CD4-positive, CD25-positive, alpha-beta regulatory T cell (primary cell): ENCODE results near the gene SH3TC1. TPM values are rescaled to one million over a fixed set of nuclear protein-coding genes. Genes with fewer than 3 reads are reported as not detected.

Experiments used
- ATAC-seq, 2 donors: fragments of 150-1000 bp; cut with Tn5 transposase; one replicate each; pipeline ENCODE4 v1.10.0; 2021; ENCODE audit warnings: low read depth in 2 of 2, moderate number of reproducible peaks in 2 of 2, moderate library complexity in 1 of 2
- DNase-seq, 3 donors: peaks; one replicate each; pipeline versions ENCODE4 v3.0.0 to v3.0.0-alpha.2; 2012 to 2022; ENCODE audit warnings: mixed read lengths in 1 of 3
- H3K27ac ChIP-seq: one replicate; pipeline ENCODE4 v1.7.0; 2013; ENCODE audit warnings: mild to moderate bottlenecking, low read length; ENCODE audit not compliant: insufficient read depth, poor library complexity, severe bottlenecking
- H3K27me3 ChIP-seq: one replicate; pipeline ENCODE4 v1.7.0; 2013; ENCODE audit warnings: low read length; ENCODE audit not compliant: control insufficient read depth, insufficient read depth
- H3K36me3 ChIP-seq: one replicate; pipeline ENCODE4 v1.7.0; 2013; ENCODE audit warnings: mild to moderate bottlenecking, low read length, moderate library complexity; ENCODE audit not compliant: control insufficient read depth, insufficient read depth
- H3K4me1 ChIP-seq: 2 replicates; pipeline ENCODE4 v1.7.0; 2013; ENCODE audit warnings: mild to moderate bottlenecking, low read length; ENCODE audit not compliant: insufficient read depth, control insufficient read depth, poor library complexity, severe bottlenecking
- H3K4me3 ChIP-seq: one replicate; pipeline ENCODE4 v1.7.0; 2013; ENCODE audit warnings: low read depth, mild to moderate bottlenecking, low read length, moderate library complexity
- H3K9me3 ChIP-seq, 2 experiments: 1 replicate in 1 of 2; 2 replicates in 1 of 2; pipeline ENCODE4 v1.7.0; 2013; ENCODE audit warnings: low read length in 2 of 2, mild to moderate bottlenecking in 1 of 2, moderate library complexity in 1 of 2; ENCODE audit not compliant: control insufficient read depth in 2 of 2
- H3K27ac Mint-ChIP-seq, 3 donors: one replicate each; pipeline ENCODE4 v1.8.0; 2020 to 2022; ENCODE audit warnings: mild to moderate bottlenecking in 3 of 3, mixed read lengths in 3 of 3, moderate library complexity in 2 of 3
- H3K27me3 Mint-ChIP-seq: one replicate; pipeline ENCODE4 v1.8.0; 2022; ENCODE audit warnings: mild to moderate bottlenecking, mixed read lengths
- H3K36me3 Mint-ChIP-seq: one replicate; pipeline ENCODE4 v1.8.0; 2020; ENCODE audit warnings: mixed read lengths
- H3K4me1 Mint-ChIP-seq, 4 donors: one replicate each; pipeline ENCODE4 v1.8.0; 2020 to 2022; ENCODE audit warnings: mixed read lengths in 4 of 4, mild to moderate bottlenecking in 1 of 4
- H3K4me3 Mint-ChIP-seq, 4 donors: one replicate each; pipeline ENCODE4 v1.8.0; 2020 to 2022; ENCODE audit warnings: mild to moderate bottlenecking in 4 of 4, mixed read lengths in 4 of 4, moderate library complexity in 3 of 4
- H3K9me3 Mint-ChIP-seq, 7 donors: one replicate each; pipeline ENCODE4 v1.8.0; 2020 to 2022; ENCODE audit warnings: mixed read lengths in 7 of 7, mild to moderate bottlenecking in 3 of 7, moderate library complexity in 2 of 7
- polyA plus RNA-seq, 4 donors: library from polyadenylated mRNA; unstranded; fragments of 300-500 nt; fragmentation: Illumina TruSeq; gene quantifications; one replicate each; pipeline ENCODE4 v1.2.3, GENCODE V29; 2021
- total RNA-seq: library from RNA; stranded (reverse); gene quantifications from one replicate; pipeline ENCODE4 v1.2.3, GENCODE V29; 2022

Gene SH3TC1
- total and polyA plus RNA-seq, 5 donors from 2014 or later, result 10.6 to 125 (median 15.4) TPM

DNA sequence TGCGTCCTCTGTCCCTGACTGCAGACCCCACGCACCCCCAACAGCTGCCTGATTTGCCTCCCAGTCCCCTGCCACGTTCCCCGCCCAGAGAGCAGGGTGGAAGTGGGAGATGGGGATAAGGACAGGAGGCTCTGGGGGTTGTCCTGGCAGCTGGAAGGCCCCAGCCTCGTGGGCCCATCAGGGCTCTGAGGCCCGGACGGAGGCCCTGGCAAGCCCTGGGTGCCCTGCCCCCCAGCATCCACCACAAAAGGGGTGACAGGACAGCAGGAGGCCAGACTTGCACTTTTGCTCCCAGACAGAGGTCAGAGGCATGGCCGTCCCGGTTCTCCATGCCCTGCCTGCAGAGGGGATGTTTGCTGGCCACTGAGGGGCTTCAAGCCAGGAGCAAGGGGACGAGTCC, 4.7 kb downstream of the SH3TC1 start:
- H3K36me3 Mint-ChIP-seq, result peaks cover 6% of the 10 kb centered on the region

DNA sequence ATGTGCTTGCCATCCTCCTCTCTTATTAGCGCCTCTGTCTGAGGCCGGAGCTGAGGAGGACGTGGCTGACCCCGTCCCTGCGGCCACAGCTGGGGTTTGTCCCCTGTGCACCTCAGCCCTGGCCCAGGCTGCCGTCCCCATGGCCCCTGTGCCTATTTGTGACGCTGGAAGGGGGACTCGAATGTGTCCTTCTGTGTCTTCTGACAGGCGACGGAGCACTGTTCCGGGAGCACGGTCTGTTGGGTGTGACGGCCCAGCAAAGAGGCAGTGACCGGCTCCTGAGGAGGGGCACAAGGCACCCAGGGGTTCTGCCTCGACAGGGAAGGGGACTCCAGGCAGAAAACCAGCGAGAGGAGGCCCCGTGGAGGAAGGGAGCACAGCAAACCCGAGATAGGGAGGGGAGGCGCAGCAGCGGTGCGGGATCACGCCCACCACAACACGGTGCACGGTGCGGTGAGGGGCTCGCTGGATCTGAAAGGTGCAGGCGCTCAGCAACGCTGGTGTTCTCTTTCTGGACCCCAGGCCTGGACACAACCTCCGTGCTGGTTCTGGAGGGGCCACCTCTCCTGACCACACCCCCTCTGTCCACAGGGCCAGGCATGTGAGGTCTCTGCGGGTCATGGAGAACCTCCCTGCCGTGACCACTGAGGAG, 5.6 kb downstream of the SH3TC1 start:
- Histone ChIP-seq H3K4me1 (peaks cover 43% of the 10 kb centered on the region), H3K27ac (no peak overlapping the region), H3K9me3 (no peaks in the 10 kb centered on the region), H3K27me3 (no peaks in the 10 kb centered on the region), H3K4me3 (no peak overlapping the region), H3K36me3 (peaks cover 18% of the 10 kb centered on the region)
- no peaks in the 10 kb centered on the region for H3K9me3 Mint-ChIP-seq
- H3K27ac Mint-ChIP-seq, result peak overlapping the region in 1 of 3 donors; percentile 71
- H3K36me3 Mint-ChIP-seq, result peaks cover 10% of the 10 kb centered on the region
- no peak for ATAC-seq
- no peak for DNase-seq
- H3K27me3 Mint-ChIP-seq, result no peaks in the 10 kb centered on the region
- H3K4me3 Mint-ChIP-seq, result peak overlapping the region in 2 of 4 donors; percentile 28 to 75
- peaks cover 0 to 59% (median 13%) of the 10 kb centered on the region in 4 donors for H3K4me1 Mint-ChIP-seq

More for the DNA sequence above, 4.7 kb downstream of the SH3TC1 start:
- ATAC-seq (no peak), DNase-seq (no peak)
- Mint-ChIP-seq H3K27me3 (no peaks in the 10 kb centered on the region), H3K9me3 (peaks cover 0 to 2% (median 0%) of the 10 kb centered on the region in 7 donors), H3K4me1 (peaks cover 0 to 62% (median 13%) of the 10 kb centered on the region in 4 donors), H3K27ac (no peak overlapping the region), H3K4me3 (peak overlapping the region in 2 of 4 donors; percentile 13 to 75)
- H3K9me3 ChIP-seq, result no peaks in the 10 kb centered on the region
- peaks cover 16% of the 10 kb centered on the region for H3K36me3 ChIP-seq
- no peak overlapping the region for H3K4me3 ChIP-seq
- H3K27ac ChIP-seq, result no peak overlapping the region
- H3K4me1 ChIP-seq, result peaks cover 50% of the 10 kb centered on the region
- no peaks in the 10 kb centered on the region for H3K27me3 ChIP-seq

DNA sequence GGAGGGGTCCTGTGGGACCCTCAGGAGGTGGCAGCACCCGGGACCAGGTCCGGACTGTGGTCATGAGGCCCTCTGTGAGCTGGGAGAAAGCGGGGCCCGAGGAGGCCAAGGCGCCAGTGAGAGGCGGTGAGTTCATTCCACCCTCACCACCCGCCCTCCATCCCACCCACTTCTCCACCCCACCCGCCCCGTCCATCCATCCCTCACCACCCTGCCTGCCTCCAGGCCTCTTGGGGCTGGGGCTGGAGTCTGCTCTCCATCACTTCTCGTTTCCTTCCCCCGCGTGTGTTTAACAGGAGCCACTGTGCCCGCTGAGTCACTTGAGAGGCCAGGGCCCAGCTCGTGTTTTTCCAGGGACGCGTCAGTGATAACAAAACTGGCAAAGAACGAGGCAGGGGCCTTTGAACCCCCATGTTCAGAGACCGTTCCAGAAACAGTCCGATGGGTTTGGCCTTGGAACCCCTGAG, 6.2 kb downstream of the SH3TC1 start:
- Mint-ChIP-seq H3K4me3 (no peak overlapping the region), H3K36me3 (peaks cover 10% of the 10 kb centered on the region), H3K4me1 (peaks cover 0 to 55% (median 13%) of the 10 kb centered on the region in 4 donors), H3K27ac (no peak overlapping the region), H3K9me3 (no peaks in the 10 kb centered on the region), H3K27me3 (no peaks in the 10 kb centered on the region)
- DNase-seq, result no peak
- Histone ChIP-seq H3K4me3 (no peak overlapping the region), H3K27me3 (no peaks in the 10 kb centered on the region), H3K36me3 (peaks cover 21% of the 10 kb centered on the region), H3K4me1 (peaks cover 37% of the 10 kb centered on the region), H3K9me3 (no peaks in the 10 kb centered on the region), H3K27ac (no peak overlapping the region)
- ATAC-seq, result no peak

GRCh38 chr4:8205749-8206611, 6.9 kb downstream of the SH3TC1 start:
- Mint-ChIP-seq H3K4me1 (peaks cover 0 to 48% (median 11%) of the 10 kb centered on the region in 4 donors), H3K27ac (no peak overlapping the region), H3K36me3 (peaks cover 10% of the 10 kb centered on the region), H3K4me3 (no peak overlapping the region), H3K27me3 (no peaks in the 10 kb centered on the region), H3K9me3 (no peaks in the 10 kb centered on the region)
- DNase-seq (no peak), ATAC-seq (no peak)
- Histone ChIP-seq H3K9me3 (no peaks in the 10 kb centered on the region), H3K27me3 (no peaks in the 10 kb centered on the region), H3K4me3 (no peak overlapping the region), H3K27ac (no peak overlapping the region), H3K4me1 (peaks cover 32% of the 10 kb centered on the region), H3K36me3 (peaks cover 21% of the 10 kb centered on the region)

- DNase-seq (no peak), ATAC-seq (no peak)
- Mint-ChIP-seq H3K27me3 (no peaks in the 10 kb centered on the region), H3K9me3 (no peaks in the 10 kb centered on the region), H3K36me3 (peaks cover 10% of the 10 kb centered on the region), H3K4me1 (peaks cover 0 to 36% (median 5%) of the 10 kb centered on the region in 4 donors), H3K4me3 (no peak overlapping the region), H3K27ac (peak overlapping the region in 2 of 3 donors; percentile 6 to 38)
- Histone ChIP-seq H3K4me1 (peaks cover 19% of the 10 kb centered on the region), H3K9me3 (no peaks in the 10 kb centered on the region), H3K27ac (no peak overlapping the region), H3K36me3 (peaks cover 23% of the 10 kb centered on the region), H3K27me3 (no peaks in the 10 kb centered on the region), H3K4me3 (no peak overlapping the region)
Measured at GRCh38 chr4:8207314-8207713, 8.2 kb downstream of the SH3TC1 start.

- peaks cover 13% of the 10 kb centered on the region for H3K36me3 Mint-ChIP-seq
- H3K9me3 ChIP-seq, result no peaks in the 10 kb centered on the region
- peaks cover 0 to 23% (median 3%) of the 10 kb centered on the region in 4 donors for H3K4me1 Mint-ChIP-seq
- no peak overlapping the region for H3K27ac ChIP-seq
- no peak overlapping the region for H3K4me3 Mint-ChIP-seq
- H3K27me3 Mint-ChIP-seq, result no peaks in the 10 kb centered on the region
- H3K4me1 ChIP-seq, result peaks cover 9% of the 10 kb centered on the region
- no peaks in the 10 kb centered on the region for H3K27me3 ChIP-seq
- H3K36me3 ChIP-seq, result peaks cover 32% of the 10 kb centered on the region
- H3K4me3 ChIP-seq, result no peak overlapping the region
- DNase-seq (no peak), ATAC-seq (no peak)
- H3K9me3 Mint-ChIP-seq, result no peaks in the 10 kb centered on the region
- H3K27ac Mint-ChIP-seq, result peak overlapping the region in 1 of 3 donors; percentile 80
Measured at GRCh38 chr4:8208565-8208964, 9.5 kb downstream of the SH3TC1 start.

DNA sequence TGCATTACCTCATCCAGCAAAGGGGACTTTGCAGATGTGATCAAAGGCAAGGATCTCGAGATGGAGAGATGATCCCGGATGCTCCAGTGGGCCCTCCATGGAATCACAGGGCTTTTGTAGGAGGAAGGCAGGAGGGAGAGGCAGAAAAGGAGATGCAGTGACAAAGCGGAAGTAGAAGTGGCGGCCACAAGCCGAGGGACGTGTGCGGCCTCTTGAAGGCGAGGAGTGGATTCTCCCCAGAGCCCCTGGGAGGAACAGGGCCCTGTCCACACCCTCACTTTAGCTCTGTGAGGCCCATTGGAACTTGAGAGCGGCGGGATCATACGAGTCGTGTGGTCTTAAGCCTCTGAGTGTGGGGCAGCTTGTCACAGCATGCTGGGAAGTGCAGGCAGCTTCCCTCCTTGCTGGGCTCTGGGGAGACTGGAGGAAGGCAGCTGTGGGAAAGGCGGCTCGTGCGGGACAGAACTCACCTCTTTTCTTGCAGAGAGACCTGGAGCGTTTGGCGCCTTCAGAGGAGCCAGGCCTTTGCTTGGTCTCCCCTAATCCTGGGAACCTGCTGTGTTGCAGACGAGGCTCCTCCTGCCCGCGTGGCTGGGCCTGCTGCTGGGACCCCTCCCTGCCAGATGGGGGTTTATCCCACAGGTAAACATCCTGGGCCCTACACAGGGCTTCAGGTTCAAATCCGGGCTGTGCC, 10.2 kb downstream of the SH3TC1 start:
- peaks cover 9% of the 10 kb centered on the region for H3K4me1 ChIP-seq
- no peak overlapping the region for H3K27ac ChIP-seq
- peaks cover 0 to 17% (median 3%) of the 10 kb centered on the region in 4 donors for H3K4me1 Mint-ChIP-seq
- H3K36me3 Mint-ChIP-seq, result peaks cover 19% of the 10 kb centered on the region
- no peak for ATAC-seq
- no peaks in the 10 kb centered on the region for H3K9me3 ChIP-seq
- H3K27me3 ChIP-seq, result no peaks in the 10 kb centered on the region
- no peak overlapping the region for H3K4me3 Mint-ChIP-seq
- no peaks in the 10 kb centered on the region for H3K9me3 Mint-ChIP-seq
- H3K27ac Mint-ChIP-seq, result peak overlapping the region in 1 of 3 donors; percentile 46
- peaks cover 32% of the 10 kb centered on the region for H3K36me3 ChIP-seq
- no peaks in the 10 kb centered on the region for H3K27me3 Mint-ChIP-seq
- H3K4me3 ChIP-seq, result no peak overlapping the region
- DNase-seq, result no peak
